IMR-90 (cell line): ENCODE measurements around the gene NMT1. TPM values are rescaled to one million over a fixed set of nuclear protein-coding genes. Genes with fewer than 3 reads are reported as not detected.

Experiments
- ATAC-seq: fragments of 200-7000 bp; cut with Tn5 transposase; 2 replicates; pipeline ENCODE4 v1.9.1; 2020; ENCODE audit warnings: low read depth, mild to moderate bottlenecking, moderate library complexity
- BruUV-seq: library from RNA; stranded (reverse); fragments of 400-500 nt; replicated peaks from 2 replicates; lab custom pipeline; 2021; lab: Mats Ljungman, UMichigan
- CTCF ChIA-PET: fragments of 300-600 bp; formaldehyde crosslinking; extraction: SDS; loops from one replicate; lab custom pipeline; 2021; ENCODE audit warnings: antibody characterized with exemption; lab: Yijun Ruan, JAX
- POLR2A ChIA-PET: fragments of 300-600 bp; sonication (Branson Sonifier 250); formaldehyde crosslinking; loops from one replicate; lab custom pipeline; 2022; ENCODE audit warnings: antibody characterized with exemption; ENCODE audit not compliant: unreplicated experiment; lab: Charles Lee
- DNase-seq: peaks from one replicate; pipeline ENCODE4 v3.0.0; 2013
- H2AFZ ChIP-seq: replicated peaks from 2 replicates; pipeline ENCODE3; 2013; ENCODE audit warnings: low read length, mild to moderate bottlenecking; ENCODE audit not compliant: poor library complexity
- H2AK5ac ChIP-seq: 2 replicates; pipeline ENCODE4 v1.6.1; 2013; ENCODE audit warnings: low read depth, low read length, inconsistent platforms
- H2AK9ac ChIP-seq: replicated peaks from 2 replicates; pipeline ENCODE3; 2013; ENCODE audit warnings: mild to moderate bottlenecking, low read depth, low read length, moderate library complexity; ENCODE audit not compliant: poor library complexity
- H2BK120ac ChIP-seq: 2 replicates; pipeline ENCODE4 v1.6.1; 2013; ENCODE audit warnings: low read depth, low read length, inconsistent platforms
- H2BK15ac ChIP-seq: 3 replicates; pipeline ENCODE4 v1.6.1; 2013; ENCODE audit warnings: low read depth, low read length, inconsistent platforms
- H2BK20ac ChIP-seq: 2 replicates; pipeline ENCODE4 v1.6.1; 2013; ENCODE audit warnings: low read depth, mild to moderate bottlenecking, inconsistent platforms, low read length, moderate library complexity
- H2BK5ac ChIP-seq: 2 replicates; pipeline ENCODE4 v1.6.1; 2013; ENCODE audit warnings: mild to moderate bottlenecking, low read depth, low read length, inconsistent platforms; ENCODE audit not compliant: poor library complexity, severe bottlenecking
- H3K14ac ChIP-seq: replicated peaks from 2 replicates; pipeline ENCODE4 v1.6.1; 2013; ENCODE audit warnings: low read depth, low read length, inconsistent platforms
- H3K18ac ChIP-seq: 2 replicates; pipeline ENCODE4 v1.6.1; 2013; ENCODE audit warnings: low read depth, low read length, control low read depth
- H3K23ac ChIP-seq: 2 replicates; pipeline ENCODE4 v1.6.1; 2013; ENCODE audit warnings: low read depth, low read length, inconsistent platforms
- H3K27ac ChIP-seq: 2 replicates; pipeline ENCODE4 v1.5.1; 2013; ENCODE audit warnings: mild to moderate bottlenecking, control low read depth, low read length; ENCODE audit not compliant: insufficient read depth
- H3K27me3 ChIP-seq: 2 replicates; pipeline ENCODE4 v1.6.1; 2013; ENCODE audit warnings: low read length; ENCODE audit not compliant: control insufficient read depth, insufficient read depth
- H3K36me3 ChIP-seq: 2 replicates; pipeline ENCODE4 v1.6.1; 2013; ENCODE audit warnings: low read length, mixed read lengths; ENCODE audit not compliant: control insufficient read depth, insufficient read depth
- H3K4ac ChIP-seq: 2 replicates; pipeline ENCODE4 v1.6.1; 2013; ENCODE audit warnings: low read depth, low read length, inconsistent platforms
- H3K4me1 ChIP-seq: 2 replicates; pipeline ENCODE4 v1.6.1; 2013; ENCODE audit warnings: low read length, mixed read lengths; ENCODE audit not compliant: control insufficient read depth, insufficient read depth
- H3K4me2 ChIP-seq: 2 replicates; pipeline ENCODE4 v1.6.1; 2013; ENCODE audit warnings: low read depth, mild to moderate bottlenecking, control low read depth, low read length, moderate library complexity
- H3K4me3 ChIP-seq: 2 replicates; pipeline ENCODE4 v1.5.1; 2013; ENCODE audit warnings: low read depth, mild to moderate bottlenecking, control low read depth, low read length, moderate library complexity; ENCODE audit not compliant: insufficient read depth
- H3K56ac ChIP-seq: 2 replicates; pipeline ENCODE4 v1.6.1; 2013; ENCODE audit warnings: low read length, inconsistent platforms; ENCODE audit not compliant: insufficient read depth; ENCODE audit errors: extremely low read depth
- H3K79me1 ChIP-seq, 2 experiments: 2 replicates each; pipeline ENCODE4 v1.6.1; 2013; ENCODE audit warnings: low read length in 2 of 2, inconsistent platforms in 1 of 2, low read depth in 1 of 2
- H3K9ac ChIP-seq: 2 replicates; pipeline ENCODE4 v1.6.1; 2013; ENCODE audit warnings: low read depth, low read length, control low read depth
- H3K9me1 ChIP-seq: 2 replicates; pipeline ENCODE4 v1.6.1; 2013; ENCODE audit warnings: low read length, inconsistent platforms; ENCODE audit not compliant: insufficient read depth
- H3K9me3 ChIP-seq: 2 replicates; pipeline ENCODE4 v1.6.1; 2013; ENCODE audit warnings: low read length; ENCODE audit not compliant: control insufficient read depth, insufficient read depth
- H4K20me1 ChIP-seq: 2 replicates; pipeline ENCODE4 v1.6.1; 2013; ENCODE audit warnings: low read length, inconsistent platforms; ENCODE audit not compliant: insufficient read depth
- H4K5ac ChIP-seq: 2 replicates; pipeline ENCODE4 v1.6.1; 2013; ENCODE audit warnings: mild to moderate bottlenecking, low read depth, low read length, control low read depth
- H4K8ac ChIP-seq, 2 experiments: 2 replicates each; pipeline ENCODE4 v1.6.1; 2013; ENCODE audit warnings: low read depth in 2 of 2, low read length in 2 of 2, control low read depth in 1 of 2, inconsistent platforms in 1 of 2
- H4K91ac ChIP-seq: 2 replicates; pipeline ENCODE4 v1.6.1; 2013; ENCODE audit warnings: low read depth, low read length, inconsistent platforms; ENCODE audit not compliant: insufficient read depth
- BHLHE40 ChIP-seq: fragments of 150-350 bp; IDR thresholded peaks from 2 replicates; pipeline ENCODE4 v1.6.1; 2016; ENCODE audit warnings: mild to moderate bottlenecking, low read depth, low read length
- CEBPB ChIP-seq: IDR thresholded peaks from 2 replicates; pipeline ENCODE4 v1.6.1; 2012; ENCODE audit warnings: low read depth, low read length, improper control_type of control experiment
- CHD1 ChIP-seq: IDR thresholded peaks from 2 replicates; pipeline ENCODE4 v1.6.1; 2012; ENCODE audit warnings: low read depth, low read length, improper control_type of control experiment
- FOS ChIP-seq: fragments of 150-350 bp; IDR thresholded peaks from 2 replicates; pipeline ENCODE4 v1.6.1; 2016; ENCODE audit warnings: low read depth, low read length
- MAFK ChIP-seq: IDR thresholded peaks from 2 replicates; pipeline ENCODE4 v1.6.1; 2012; ENCODE audit warnings: low read depth, low read length, improper control_type of control experiment
- MAZ ChIP-seq: IDR thresholded peaks from 2 replicates; pipeline ENCODE4 v1.6.1; 2012; ENCODE audit warnings: low read depth, mild to moderate bottlenecking, low read length, improper control_type of control experiment, moderate library complexity, borderline replicate concordance
- MXI1 ChIP-seq: IDR thresholded peaks from 2 replicates; pipeline ENCODE4 v1.6.1; 2012; ENCODE audit warnings: low read depth, mild to moderate bottlenecking, low read length, moderate library complexity, borderline replicate concordance
- NFE2L2 ChIP-seq: fragments of 150-350 bp; IDR thresholded peaks from 2 replicates; pipeline ENCODE4 v1.6.1; 2016; ENCODE audit warnings: low read depth, mild to moderate bottlenecking, low read length
- POLR2A ChIP-seq: IDR thresholded peaks from 2 replicates; pipeline ENCODE4 v1.6.1; 2012; ENCODE audit warnings: mild to moderate bottlenecking, low read depth, low read length
- RAD21 ChIP-seq: IDR thresholded peaks from 2 replicates; pipeline ENCODE4 v1.6.1; 2012; ENCODE audit warnings: low read length, improper control_type of control experiment
- RCOR1 ChIP-seq: IDR thresholded peaks from 2 replicates; pipeline ENCODE4 v1.6.1; 2012; ENCODE audit warnings: mild to moderate bottlenecking, low read length, improper control_type of control experiment; ENCODE audit not compliant: insufficient replicate concordance
- RFX5 ChIP-seq: IDR thresholded peaks from 2 replicates; pipeline ENCODE4 v1.8.0; 2012; ENCODE audit warnings: low read depth, mild to moderate bottlenecking, low read length, moderate library complexity
- SMC3 ChIP-seq: fragments of 150-350 bp; IDR thresholded peaks from 2 replicates; pipeline ENCODE4 v1.6.1; 2016; ENCODE audit warnings: low read depth, mild to moderate bottlenecking, antibody characterized with exemption, low read length, moderate library complexity
- WGBS, 2 experiments: methylation state at CpG; one replicate each; pipeline versions ENCODE4 v1.1.5 to v1.1.7; 2013; ENCODE audit warnings: missing lambda C conversion rate in 2 of 2; ENCODE audit not compliant: insufficient read length in 1 of 2; ENCODE audit errors: extremely low coverage in 2 of 2; 5-methylcytosine and 5-hydroxymethylcytosine counted together
- dilution Hi-C: fragments of 300-500 bp; cut with HindIII; formaldehyde crosslinking; loops from one replicate; pipeline ENCODE4 v1.14.3; 2018; ENCODE audit warnings: low sequenced_read_pairs; ENCODE audit not compliant: unreplicated experiment
- in situ Hi-C: fragments of 300-500 bp; cut with MboI; formaldehyde crosslinking; loops from 3 replicates; pipeline ENCODE4 v1.14.3; 2019; ENCODE audit warnings: low sequenced_read_pairs, inconsistent platforms, mixed read lengths
- intact Hi-C: fragments of 100-400 bp; cut with micrococcal nuclease; formaldehyde crosslinking; loops from 2 replicates; pipeline ENCODE4 v1.10.0; 2022
- polyA plus RNA-seq, 3 experiments: library from polyadenylated mRNA; depleted of rRNA; stranded (reverse); fragments of >200 nt; gene quantifications; 2 replicates each; pipeline ENCODE4 v1.2.3, GENCODE V29; 2012; ENCODE audit warnings: low replicate concordance in 1 of 3
- total RNA-seq: library from RNA; depleted of rRNA; stranded (reverse); fragments of >200 nt; gene quantifications from 2 replicates; pipeline ENCODE4 v1.2.3, GENCODE V29; 2012
- TF ChIP-seq, protein P1 (sequence below): conservative IDR thresholded peaks from 2 replicates; pipeline ENCODE4 v1.5.1; 2012; ENCODE audit warnings: mild to moderate bottlenecking, low read depth, low read length, improper control_type of control experiment
- TF ChIP-seq, protein P2 (sequence below): fragments of 150-350 bp; IDR thresholded peaks from 2 replicates; pipeline ENCODE4 v1.6.1; 2017; ENCODE audit warnings: mild to moderate bottlenecking, antibody characterized with exemption, low read length, low read depth
- TF ChIP-seq, protein P3 (sequence below): fragments of 150-350 bp; IDR thresholded peaks from 2 replicates; pipeline ENCODE4 v1.6.1; 2016; ENCODE audit warnings: low read depth, mild to moderate bottlenecking, low read length, moderate library complexity, borderline replicate concordance

The NMT1 gene
- total and polyA plus RNA-seq, 2 of the 4 experiments (the other 2 are of a cell fraction) = 38.0 to 60.6 TPM

DNA sequence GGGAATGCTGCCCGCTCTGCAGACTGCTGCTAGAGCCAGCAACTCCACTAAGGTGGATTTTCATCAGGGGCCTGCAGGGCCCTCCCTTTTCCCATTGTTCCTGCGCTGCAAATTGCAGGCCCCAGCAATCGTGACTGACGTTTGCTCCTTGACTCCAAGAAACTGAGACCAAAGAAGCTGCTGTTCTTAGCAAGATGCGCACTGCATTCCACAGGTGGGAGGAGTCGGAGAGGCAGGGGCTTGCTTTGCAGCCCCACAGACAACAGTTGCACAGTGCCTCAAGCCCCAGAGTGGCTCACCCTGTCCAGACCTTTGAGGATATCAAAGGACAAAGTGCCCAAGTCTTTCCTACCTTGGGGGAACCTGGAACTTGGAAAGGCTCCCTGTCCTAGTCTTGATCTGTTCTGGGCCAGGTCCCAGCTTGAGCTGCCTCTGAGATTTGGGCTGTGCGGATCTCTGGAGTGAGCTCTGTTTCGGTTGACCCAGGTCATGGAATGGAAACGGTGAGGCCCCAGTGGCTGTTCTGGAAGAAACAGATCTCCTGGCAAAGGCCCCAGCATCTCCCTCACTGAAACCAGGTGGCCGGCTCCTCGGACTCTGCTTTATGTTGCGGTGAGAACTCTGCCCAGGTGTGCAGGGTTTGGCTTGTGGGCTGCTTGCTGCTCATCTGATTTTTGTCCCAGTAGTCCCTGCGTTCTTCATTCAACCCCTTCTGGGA, 46.3 kb downstream of the NMT1 start:
- Histone ChIP-seq H3K4me2 (no peak overlapping the region), H2AK9ac (peak overlapping the region; percentile 44), H3K27ac (no peak overlapping the region), H4K20me1 (peaks cover 13% of the 10 kb centered on the region), H3K79me1 (peaks cover 4 to 35% of the 10 kb centered on the region in 2 experiments; a peak in 2 of 4 replicates), H2BK120ac (no peak overlapping the region), H3K56ac (no peak overlapping the region), H3K9me1 (no peaks in the 10 kb centered on the region), H3K4ac (no peak overlapping the region), H2BK15ac (no peak overlapping the region), H2BK20ac (no peak overlapping the region), H3K14ac (no peak overlapping the region), H4K5ac (no peak overlapping the region), H3K23ac (no peak overlapping the region), H4K8ac (no peak overlapping the region), H2AFZ (no peak overlapping the region), H2BK5ac (no peak overlapping the region), H3K27me3 (no peaks in the 10 kb centered on the region), H4K91ac (no peak overlapping the region), H3K18ac (no peak overlapping the region), H3K36me3 (peaks cover 75% of the 10 kb centered on the region), H3K9ac (no peak overlapping the region), H3K4me1 (no peaks in the 10 kb centered on the region), H3K4me3 (no peak overlapping the region), H2AK5ac (no peak overlapping the region), H3K9me3 (no peaks in the 10 kb centered on the region)
- DNase-seq (no peak), ATAC-seq (no peak)
- in situ Hi-C loops = no loop called here
- TF ChIP-seq, protein P1, sequence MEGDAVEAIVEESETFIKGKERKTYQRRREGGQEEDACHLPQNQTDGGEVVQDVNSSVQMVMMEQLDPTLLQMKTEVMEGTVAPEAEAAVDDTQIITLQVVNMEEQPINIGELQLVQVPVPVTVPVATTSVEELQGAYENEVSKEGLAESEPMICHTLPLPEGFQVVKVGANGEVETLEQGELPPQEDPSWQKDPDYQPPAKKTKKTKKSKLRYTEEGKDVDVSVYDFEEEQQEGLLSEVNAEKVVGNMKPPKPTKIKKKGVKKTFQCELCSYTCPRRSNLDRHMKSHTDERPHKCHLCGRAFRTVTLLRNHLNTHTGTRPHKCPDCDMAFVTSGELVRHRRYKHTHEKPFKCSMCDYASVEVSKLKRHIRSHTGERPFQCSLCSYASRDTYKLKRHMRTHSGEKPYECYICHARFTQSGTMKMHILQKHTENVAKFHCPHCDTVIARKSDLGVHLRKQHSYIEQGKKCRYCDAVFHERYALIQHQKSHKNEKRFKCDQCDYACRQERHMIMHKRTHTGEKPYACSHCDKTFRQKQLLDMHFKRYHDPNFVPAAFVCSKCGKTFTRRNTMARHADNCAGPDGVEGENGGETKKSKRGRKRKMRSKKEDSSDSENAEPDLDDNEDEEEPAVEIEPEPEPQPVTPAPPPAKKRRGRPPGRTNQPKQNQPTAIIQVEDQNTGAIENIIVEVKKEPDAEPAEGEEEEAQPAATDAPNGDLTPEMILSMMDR = no peak
- TF ChIP-seq RCOR1 (no peak), MXI1 (no peak), MAZ (no peak), CHD1 (no peak), BHLHE40 (no peak), FOS (no peak), POLR2A (no peak), NFE2L2 (no peak), CEBPB (no peak), MAFK (no peak), SMC3 (no peak), RFX5 (no peak), RAD21 (no peak)
- TF ChIP-seq, protein P2, sequence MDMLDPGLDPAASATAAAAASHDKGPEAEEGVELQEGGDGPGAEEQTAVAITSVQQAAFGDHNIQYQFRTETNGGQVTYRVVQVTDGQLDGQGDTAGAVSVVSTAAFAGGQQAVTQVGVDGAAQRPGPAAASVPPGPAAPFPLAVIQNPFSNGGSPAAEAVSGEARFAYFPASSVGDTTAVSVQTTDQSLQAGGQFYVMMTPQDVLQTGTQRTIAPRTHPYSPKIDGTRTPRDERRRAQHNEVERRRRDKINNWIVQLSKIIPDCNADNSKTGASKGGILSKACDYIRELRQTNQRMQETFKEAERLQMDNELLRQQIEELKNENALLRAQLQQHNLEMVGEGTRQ = no peak
- TF ChIP-seq, protein P3, sequence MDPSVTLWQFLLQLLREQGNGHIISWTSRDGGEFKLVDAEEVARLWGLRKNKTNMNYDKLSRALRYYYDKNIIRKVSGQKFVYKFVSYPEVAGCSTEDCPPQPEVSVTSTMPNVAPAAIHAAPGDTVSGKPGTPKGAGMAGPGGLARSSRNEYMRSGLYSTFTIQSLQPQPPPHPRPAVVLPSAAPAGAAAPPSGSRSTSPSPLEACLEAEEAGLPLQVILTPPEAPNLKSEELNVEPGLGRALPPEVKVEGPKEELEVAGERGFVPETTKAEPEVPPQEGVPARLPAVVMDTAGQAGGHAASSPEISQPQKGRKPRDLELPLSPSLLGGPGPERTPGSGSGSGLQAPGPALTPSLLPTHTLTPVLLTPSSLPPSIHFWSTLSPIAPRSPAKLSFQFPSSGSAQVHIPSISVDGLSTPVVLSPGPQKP = no peak
- WGBS, 2 experiments = 86% methylated on average over 6 of the region's 13 CpGs; no CpG with 5 or more reads in 1 of the 2 experiments
- BruUV-seq = no TSS peak
- dilution Hi-C loops = no loop called here
- ChIA-PET CTCF (no interaction called here), POLR2A (no interaction called here)
- intact Hi-C loops = no loop called here
